Upper lobe of right lung (tissue), 1 donor: ENCODE measurements around the gene ATP6V0A4. TPM values are rescaled to one million over a fixed set of nuclear protein-coding genes. Genes with fewer than 3 reads are reported as not detected.
A peak's percentile ranks its signal among the peaks of the same experiment; 100 is the strongest.

Experiments
- ATAC-seq: fragments of 200-7000 bp; cut with Tn5 transposase; one replicate; pipeline ENCODE4 v1.9.1; 2020; ENCODE audit warnings: mild to moderate bottlenecking, moderate library complexity
- DNase-seq: peaks from one replicate; pipeline ENCODE4 v3.0.0-alpha.2; 2020
- H3K27ac ChIP-seq: fragments of 200-600 bp; one replicate; pipeline ENCODE4 v1.8.0; 2022
- H3K27me3 ChIP-seq: fragments of 200-600 bp; one replicate; pipeline ENCODE4 v1.8.0; 2022; ENCODE audit warnings: mild to moderate bottlenecking
- H3K36me3 ChIP-seq: fragments of 200-600 bp; one replicate; pipeline ENCODE4 v1.8.0; 2022
- H3K4me1 ChIP-seq: fragments of 200-600 bp; one replicate; pipeline ENCODE4 v1.8.0; 2022
- H3K4me3 ChIP-seq: fragments of 200-600 bp; one replicate; pipeline ENCODE4 v1.8.0; 2022; ENCODE audit warnings: mild to moderate bottlenecking
- H3K9me3 ChIP-seq: fragments of 200-600 bp; one replicate; pipeline ENCODE4 v1.8.0; 2022
- CTCF ChIP-seq: fragments of 200-600 bp; IDR thresholded peaks from one replicate; pipeline ENCODE4 v1.8.0; 2022; ENCODE audit warnings: antibody characterized with exemption
- intact Hi-C: fragments of 100-400 bp; cut with DNase I; formaldehyde crosslinking; loops from one replicate; pipeline ENCODE4 v1.11.0; 2022
- total RNA-seq: library from RNA; stranded (reverse); fragmentation: NEBNext Ultra II Directional; extraction: Animal tissue kit (Norgen Biotek cat#: 25700); gene quantifications from one replicate; pipeline ENCODE4 v1.2.1, GENCODE V29; 2021
- donor health status: DM: no; HTN: yes; CAD: no; lungs with severe emphysema.

ATP6V0A4 gene
- total RNA-seq, 1 donor from 2014 or later = 2.4 TPM

DNA sequence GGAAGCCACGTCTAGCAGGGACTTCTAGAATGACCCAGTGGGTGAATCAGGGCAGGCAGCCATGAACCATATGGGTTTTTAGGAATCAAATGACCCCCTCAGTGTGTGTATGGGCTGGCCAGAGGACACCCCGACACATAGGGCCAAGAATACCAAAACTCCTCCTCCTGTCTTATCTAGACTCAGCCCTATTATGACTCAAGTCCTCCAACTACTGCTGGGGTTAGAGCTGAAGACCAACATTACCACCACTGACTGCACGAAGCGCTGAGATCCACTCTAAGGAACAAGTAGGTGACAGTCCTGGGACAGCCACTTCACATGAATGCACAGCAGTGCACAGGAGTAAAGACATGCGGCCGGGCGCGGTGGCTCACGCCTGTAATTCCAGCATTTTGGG is 85.3 kb downstream of the ATP6V0A4 start:
- H3K9me3 ChIP-seq = no peaks in the 10 kb centered on the region
- intact Hi-C loops = no loop called here
- no peaks in the 10 kb centered on the region for H3K36me3 ChIP-seq
- no peak for TF ChIP-seq CTCF
- ATAC-seq = no peak
- H3K27me3 ChIP-seq = no peaks in the 10 kb centered on the region
- H3K27ac ChIP-seq = no peak overlapping the region
- no peak overlapping the region for H3K4me3 ChIP-seq
- H3K4me1 ChIP-seq = no peaks in the 10 kb centered on the region
- peak; percentile 13 for DNase-seq

DNA sequence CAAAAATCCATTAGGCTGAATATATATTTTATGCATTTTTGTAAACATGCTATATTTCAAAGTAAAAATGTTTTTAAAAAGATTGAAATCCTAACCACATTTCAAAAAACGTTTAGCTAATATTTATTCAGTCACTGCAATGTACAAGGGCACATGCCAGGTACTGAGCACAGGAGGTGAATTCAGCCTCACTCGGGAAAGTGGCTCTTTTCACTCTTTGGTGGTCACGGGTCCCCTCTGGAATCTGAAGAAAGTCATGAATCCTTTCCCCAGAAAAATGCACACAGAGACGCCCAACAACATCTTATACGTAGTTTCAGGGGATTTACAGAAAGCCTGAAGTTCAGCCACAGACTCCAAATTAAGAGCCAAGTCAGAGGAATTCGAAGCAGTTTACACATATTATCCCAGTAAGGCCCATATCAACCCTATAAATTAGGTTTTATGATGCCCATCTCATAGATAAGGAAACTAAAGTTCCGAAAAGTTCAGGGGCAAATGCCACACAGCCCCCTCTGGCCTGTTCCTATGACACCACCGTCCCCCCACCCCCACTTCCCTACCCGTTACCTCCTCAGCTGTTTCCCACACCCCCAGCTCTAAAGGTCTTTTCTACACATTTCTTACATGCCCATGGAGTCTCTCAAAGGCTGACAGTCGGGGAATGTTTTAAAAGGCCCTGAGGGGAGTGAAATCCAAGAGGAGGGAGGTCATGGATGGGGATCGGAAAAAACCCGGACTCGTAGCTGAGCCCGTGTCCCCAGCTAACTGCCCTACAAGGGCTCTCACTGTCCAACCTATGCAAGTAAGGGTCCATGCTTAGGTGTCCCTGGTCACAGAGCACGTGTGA is 87.2 kb downstream of the ATP6V0A4 start:
- no peaks in the 10 kb centered on the region for H3K36me3 ChIP-seq
- no peak overlapping the region for H3K27ac ChIP-seq
- intact Hi-C loops = no loop called here
- ATAC-seq (no peak), DNase-seq (no peak)
- no peak for TF ChIP-seq CTCF
- no peaks in the 10 kb centered on the region for H3K4me1 ChIP-seq
- no peaks in the 10 kb centered on the region for H3K9me3 ChIP-seq
- no peak overlapping the region for H3K4me3 ChIP-seq
- H3K27me3 ChIP-seq = no peaks in the 10 kb centered on the region

DNA sequence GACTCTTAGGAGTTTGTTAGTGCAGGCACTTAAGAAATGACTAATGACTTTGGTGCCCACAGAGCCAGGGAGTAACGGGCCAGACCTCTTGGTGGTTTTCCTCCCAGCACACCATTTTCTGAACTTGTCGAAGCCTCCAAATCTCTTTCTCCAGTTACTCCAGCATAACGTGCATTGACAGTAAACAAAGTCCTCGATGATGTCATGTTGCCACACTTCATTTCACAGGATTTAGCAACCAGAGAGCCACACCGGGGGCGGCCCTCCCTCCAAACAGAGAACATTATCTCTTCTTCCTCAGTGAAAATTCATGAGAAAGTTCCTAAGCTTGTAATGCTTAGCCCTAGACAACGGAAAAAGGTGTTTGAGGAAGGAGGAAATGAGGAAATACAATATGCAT is 92.8 kb downstream of the ATP6V0A4 start:
- no peak for ATAC-seq
- peak; percentile 1 for DNase-seq

GRCh38 chr7:138701537-138701923 is 96.5 kb downstream of the ATP6V0A4 start:
- H3K27me3 ChIP-seq = no peaks in the 10 kb centered on the region
- no peak for TF ChIP-seq CTCF
- no peak overlapping the region for H3K4me3 ChIP-seq
- ATAC-seq (peak; percentile 26), DNase-seq (no peak)
- H3K27ac ChIP-seq = no peak overlapping the region
- intact Hi-C loops = no loop called here
- H3K9me3 ChIP-seq = no peaks in the 10 kb centered on the region
- H3K36me3 ChIP-seq = no peaks in the 10 kb centered on the region
- no peaks in the 10 kb centered on the region for H3K4me1 ChIP-seq

More for the DNA sequence above, 92.8 kb downstream of the ATP6V0A4 start:
- Histone ChIP-seq H3K4me1 (no peaks in the 10 kb centered on the region), H3K27me3 (no peaks in the 10 kb centered on the region), H3K27ac (no peak overlapping the region), H3K9me3 (no peaks in the 10 kb centered on the region), H3K4me3 (no peak overlapping the region), H3K36me3 (no peaks in the 10 kb centered on the region)
- no peak for TF ChIP-seq CTCF
- intact Hi-C loops = no loop called here

- no peak within 1 kb of the TSS for H3K4me3 ChIP-seq
- ATAC-seq (no peak), DNase-seq (no peak)
- H3K9me3 ChIP-seq = no peaks in the 10 kb centered on the region
- H3K36me3 ChIP-seq = no peaks in the 10 kb centered on the region
- no peak for TF ChIP-seq CTCF
- intact Hi-C loops = no loop called here
- no peak within 1 kb of the TSS for H3K27ac ChIP-seq
- no peaks in the 10 kb centered on the region for H3K4me1 ChIP-seq
- H3K27me3 ChIP-seq = no peaks in the 10 kb centered on the region
These were observed 97.0 kb downstream of the ATP6V0A4 start, which contains the start of gene SVOPL for GRCh38 chr7:138700857-138701536. TSS of gene SVOPL (minus strand) at chr7:138701362. CDS start at chr7:138679045, 22,317 bp downstream.
